GM12872 (cell line): ENCODE data around the gene CLCN5.

Experiments
- CTCF ChIP-seq: IDR thresholded peaks from 3 replicates; pipeline ENCODE4 v1.5.1; 2011; ENCODE audit warnings: low read depth, mild to moderate bottlenecking, low read length, moderate library complexity; ENCODE audit not compliant: insufficient read depth

CLCN5 gene

GRCh38 chrX:49996474-49996873, 74.1 kb downstream of the CLCN5 start:
- no peak for TF ChIP-seq CTCF

GRCh38 chrX:49999087-49999486, 76.7 kb downstream of the CLCN5 start:
- no peak for TF ChIP-seq CTCF

- no peak for TF ChIP-seq CTCF
Observed at GRCh38 chrX:50000937-50001542, 78.6 kb downstream of the CLCN5 start.

GRCh38 chrX:50002067-50002714, 79.8 kb downstream of the CLCN5 start:
- TF ChIP-seq CTCF: no peak

- TF ChIP-seq CTCF: no peak
Observed at GRCh38 chrX:50003467-50003866, 81.1 kb downstream of the CLCN5 start.

- TF ChIP-seq CTCF: no peak
Observed at GRCh38 chrX:50003927-50004326, 81.5 kb downstream of the CLCN5 start.

GRCh38 chrX:50035126-50035525, 112.7 kb downstream of the CLCN5 start:
- TF ChIP-seq CTCF: no peak
